GM19238 (cell line): Measurements from ENCODE around the gene DLG4.
"Not testable (repeated sequence)": the region's sequence is repeated elsewhere in the genome, so short reads cannot be mapped to it uniquely, and the experiment has no call there.

Experiments used
- DNase-seq: peaks from one replicate; pipeline ENCODE4 v3.0.0; 2011; ENCODE audit warnings: low spot score; ENCODE audit not compliant: insufficient read length

The DLG4 gene

GRCh38 chr17:7167832-7168231, 51.8 kb downstream of the DLG4 start:
- no peak for DNase-seq

GRCh38 chr17:7166873-7167272, 52.8 kb downstream of the DLG4 start:
- DNase-seq = no peak

- not testable (repeated sequence) for DNase-seq
These were observed 60.1 kb downstream of the DLG4 start for GRCh38 chr17:7159571-7159970.

- DNase-seq = not testable (repeated sequence)
These were observed 61.2 kb downstream of the DLG4 start for GRCh38 chr17:7158424-7158823.

GRCh38 chr17:7156342-7156940, 63.2 kb downstream of the DLG4 start:
- DNase-seq = no peak

- no peak for DNase-seq
These were observed 71.9 kb downstream of the DLG4 start for GRCh38 chr17:7147772-7148171.

GRCh38 chr17:7146115-7146514, 73.5 kb downstream of the DLG4 start:
- no peak for DNase-seq

- DNase-seq = no peak
These were observed 75.4 kb downstream of the DLG4 start for GRCh38 chr17:7144213-7144612.

GRCh38 chr17:7141824-7142223, 77.8 kb downstream of the DLG4 start:
- no peak for DNase-seq

GRCh38 chr17:7139400-7139799, 80.2 kb downstream of the DLG4 start:
- no peak for DNase-seq

GRCh38 chr17:7138800-7139381, 80.7 kb downstream of the DLG4 start:
- DNase-seq = no peak

- DNase-seq = no peak
These were observed 82.3 kb downstream of the DLG4 start for GRCh38 chr17:7137171-7137943.
